GM18498 (cell line): Measurements from ENCODE around the gene CXADR.
"Not testable (repeated sequence)": the region's sequence is repeated elsewhere in the genome, so short reads cannot be mapped to it uniquely, and the experiment has no call there.

Experiments
- ATAC-seq: cut with Tn5 transposase; IDR thresholded peaks from one replicate; pipeline ENCODE4 v1.9.1; 2021; ENCODE audit warnings: mild to moderate bottlenecking, moderate library complexity; ENCODE audit not compliant: unreplicated experiment

The CXADR gene

DNA sequence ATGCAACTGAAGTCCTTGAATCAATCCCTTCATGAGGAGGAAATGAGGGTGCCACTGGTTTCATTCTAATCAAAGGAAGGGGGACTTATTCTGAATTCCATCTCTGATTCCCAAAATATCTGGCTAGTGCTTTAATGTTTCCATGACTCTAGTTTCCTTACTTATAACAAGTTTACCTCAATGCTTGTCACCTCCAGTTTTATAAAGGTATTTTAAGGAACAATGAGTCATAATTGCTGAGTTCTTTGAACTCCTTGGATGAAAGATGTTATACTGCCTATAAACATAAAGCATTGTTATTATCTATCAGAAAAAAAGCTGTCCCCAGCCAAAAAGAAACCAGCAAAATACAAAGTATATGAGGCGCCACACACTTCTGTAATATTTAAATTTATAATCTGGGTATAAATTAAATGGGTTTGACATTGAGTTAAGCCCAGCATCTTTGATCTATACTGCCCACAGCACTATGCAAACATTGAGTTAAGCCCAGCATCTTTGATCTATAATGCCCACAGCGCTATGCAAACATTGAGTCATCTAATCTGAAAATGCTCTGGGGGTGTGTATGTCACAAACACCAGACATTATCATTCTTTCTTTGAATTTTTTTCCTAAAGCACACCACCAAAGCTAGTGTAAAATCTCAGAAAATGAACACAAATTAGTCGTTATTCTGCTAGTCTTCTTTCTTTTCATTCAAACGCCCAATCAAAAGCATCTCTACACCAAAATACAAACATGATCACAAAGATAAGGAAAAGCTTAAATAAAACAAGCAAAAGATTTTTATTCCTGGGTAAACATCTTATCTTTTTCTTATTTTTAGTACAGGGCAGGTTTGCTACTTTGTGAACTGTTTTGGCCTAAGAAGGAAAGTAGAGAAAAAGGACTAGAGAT lies 11.5 kb upstream of the CXADR start:
- no peak for ATAC-seq

DNA sequence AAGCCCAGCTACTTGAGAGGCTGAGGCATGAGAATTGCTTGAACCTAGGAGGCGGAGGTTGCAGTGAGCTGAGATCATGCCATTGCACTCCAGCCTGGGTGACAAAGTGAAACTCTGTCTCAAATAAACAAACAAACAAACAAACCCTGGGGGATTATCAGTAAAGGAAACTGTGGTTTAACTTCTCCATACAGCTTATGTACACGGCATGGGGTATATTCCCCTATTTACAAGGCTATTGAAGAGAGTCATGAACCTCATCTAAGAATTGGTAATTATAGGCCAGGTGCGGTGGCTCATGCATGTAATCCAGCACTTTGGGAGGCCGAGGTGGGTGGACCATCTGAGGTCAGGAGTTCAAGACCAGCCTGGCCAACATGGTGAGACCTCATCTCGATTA lies 9.9 kb upstream of the CXADR start:
- ATAC-seq: not testable (repeated sequence)

DNA sequence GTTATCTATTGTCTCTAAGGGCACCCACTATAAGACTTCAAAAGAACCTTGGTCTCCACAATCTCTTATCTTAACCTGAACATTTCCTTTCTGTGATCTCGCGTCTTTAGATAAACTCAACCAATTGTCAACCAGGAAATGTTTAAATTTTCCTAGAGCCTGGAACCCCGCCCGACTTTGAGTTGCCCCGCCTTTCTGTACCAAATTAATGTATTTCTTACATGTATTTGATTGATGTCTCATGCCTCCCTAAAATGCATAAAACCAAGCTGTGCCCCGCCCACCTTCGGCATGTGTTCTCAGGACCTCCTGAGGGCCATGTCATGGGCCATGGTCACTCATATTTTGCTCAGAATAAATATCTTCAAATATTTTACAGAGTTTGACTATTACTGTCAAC lies 5.9 kb upstream of the CXADR start:
- no peak for ATAC-seq

DNA sequence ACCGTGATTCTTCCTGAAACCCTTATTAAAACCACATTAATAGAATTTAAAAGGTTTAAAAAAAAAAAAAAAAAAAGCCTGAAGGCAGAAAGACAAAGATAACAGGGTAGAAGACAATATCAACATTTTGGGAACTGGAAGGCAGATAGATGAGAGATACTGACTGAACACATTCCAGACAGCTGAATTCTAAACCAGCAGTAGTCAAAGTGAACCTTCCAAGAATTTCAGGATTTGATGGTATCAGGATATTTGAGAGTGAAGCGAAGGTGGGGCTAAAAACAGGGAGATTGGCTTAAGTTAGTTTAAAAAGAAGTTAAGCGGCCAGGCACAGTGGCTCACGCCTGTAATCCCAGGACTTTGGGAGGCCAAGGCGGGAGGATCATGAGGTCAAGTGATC lies 5.3 kb upstream of the CXADR start:
- no peak for ATAC-seq

DNA sequence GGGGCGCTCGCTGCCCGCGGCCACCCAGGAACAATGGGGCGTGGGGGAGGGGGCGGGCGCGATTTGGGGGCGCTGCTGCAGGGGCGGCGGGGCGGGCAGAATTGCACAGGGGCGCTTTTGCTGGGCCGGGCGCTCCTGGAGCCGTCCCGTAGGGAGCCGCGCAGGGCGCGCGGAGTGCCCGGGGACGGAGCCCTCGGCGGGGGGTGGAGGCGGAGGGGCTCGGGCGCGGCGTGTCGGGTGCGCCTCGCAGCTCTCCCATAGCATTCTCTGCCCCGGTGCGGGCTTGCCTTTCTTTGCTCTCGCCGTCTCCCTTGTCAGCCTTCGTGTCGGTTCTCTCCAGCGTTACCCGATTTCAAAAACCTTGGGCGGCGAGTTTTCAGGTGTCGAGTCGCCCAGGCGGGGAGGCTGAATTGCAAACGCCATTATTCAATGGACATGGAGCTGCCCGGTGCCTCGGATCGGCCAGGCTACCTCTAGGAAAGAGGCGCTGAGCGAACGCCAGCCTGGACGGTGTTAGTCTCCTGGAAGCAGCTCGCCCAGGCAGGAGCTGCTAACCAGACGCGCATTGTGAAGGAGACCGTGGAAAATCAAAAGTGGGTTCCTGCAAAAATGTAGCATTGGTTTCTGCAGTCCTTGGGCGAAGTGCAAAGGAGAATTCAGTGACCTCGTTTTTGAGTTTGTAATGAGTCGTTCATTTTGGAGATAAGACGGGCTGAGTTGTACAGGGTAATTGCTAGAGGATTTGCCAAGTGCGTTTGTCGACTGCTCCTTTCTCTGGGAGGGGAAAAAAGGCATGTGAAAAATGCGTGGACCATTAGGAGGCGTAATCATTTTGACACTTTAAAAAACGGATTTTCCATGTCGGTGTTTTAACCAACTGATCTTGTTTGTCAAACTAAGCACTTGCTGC lies 626 bp downstream of the CXADR start:
- peak; percentile 23 for ATAC-seq

DNA sequence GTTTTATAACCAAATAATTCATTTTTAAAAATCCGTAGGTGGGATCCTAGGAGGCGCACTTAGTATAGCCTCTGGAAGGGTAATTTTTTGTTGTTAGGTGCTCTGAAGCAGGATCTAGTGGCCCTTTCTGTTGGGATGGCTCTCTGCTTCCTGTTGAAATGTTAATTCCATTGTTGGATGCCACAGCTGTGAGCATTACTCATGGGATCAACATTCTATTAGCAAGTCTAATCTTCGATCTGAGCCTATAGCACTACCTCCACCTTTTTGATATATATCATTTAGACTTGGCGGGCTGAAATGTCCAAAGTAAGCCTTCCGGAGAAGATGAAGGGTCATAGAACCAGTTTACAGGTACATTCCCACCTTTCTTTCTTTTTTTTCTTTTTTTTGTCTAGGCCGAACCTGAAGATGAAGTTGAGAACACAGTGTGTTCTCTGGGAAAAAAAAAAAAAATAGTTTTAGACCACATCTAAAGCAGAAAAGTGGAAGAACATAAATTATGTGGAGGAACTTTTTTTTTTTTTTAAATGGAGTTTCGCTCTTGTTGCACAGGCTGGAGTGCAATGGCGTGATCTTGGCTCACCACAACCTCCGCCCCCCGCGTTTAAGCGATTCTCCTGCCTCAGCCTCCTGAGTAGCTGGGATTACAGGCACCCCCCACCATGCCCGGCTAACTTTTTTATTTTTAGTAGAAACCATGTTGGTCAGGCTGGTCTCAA lies 1.4 kb downstream of the CXADR start:
- no peak for ATAC-seq

DNA sequence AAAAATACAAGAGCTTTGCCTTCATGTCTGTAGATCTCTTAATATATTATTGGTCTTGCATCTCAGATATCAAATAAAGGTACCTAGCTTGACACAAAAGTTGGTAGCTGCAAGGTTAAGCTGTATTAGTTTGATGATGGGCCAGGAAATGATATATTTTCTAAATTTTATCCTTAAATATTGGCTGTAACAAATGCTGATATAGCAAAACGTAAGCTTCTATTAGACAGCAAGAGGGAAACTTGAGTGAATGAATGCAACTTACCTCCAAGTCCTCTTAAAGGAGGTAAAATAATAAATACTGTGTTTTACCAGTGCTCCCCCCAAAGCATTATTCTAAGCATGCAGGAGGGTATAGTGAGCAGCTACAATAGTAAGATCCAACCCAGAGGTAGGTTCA lies 4.2 kb downstream of the CXADR start:
- not testable (repeated sequence) for ATAC-seq

DNA sequence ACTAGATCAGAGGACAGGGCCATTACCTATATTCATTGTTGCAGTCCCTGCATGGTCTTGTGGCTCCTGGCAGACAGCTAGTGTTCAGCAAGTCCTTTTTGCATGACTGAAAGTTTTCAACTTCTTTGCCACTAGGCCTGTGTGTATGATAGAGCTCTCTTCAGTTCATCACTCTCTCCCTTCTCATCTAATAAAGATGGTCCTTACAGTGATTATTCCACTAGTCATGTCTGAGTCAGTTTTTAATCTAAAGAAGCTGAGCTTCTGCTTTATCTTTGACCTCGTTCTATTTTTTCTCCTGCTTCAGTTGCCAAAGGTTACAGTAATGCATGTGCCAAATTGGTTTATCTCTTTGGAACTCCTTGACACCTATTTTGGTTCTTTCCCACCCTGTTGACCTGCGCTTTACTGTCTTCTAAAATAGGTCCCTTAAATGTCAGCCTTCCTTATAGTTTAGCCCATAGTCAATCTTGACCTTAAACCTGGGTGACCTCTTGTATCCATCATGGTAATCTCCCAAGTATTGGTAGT lies 6.4 kb downstream of the CXADR start:
- ATAC-seq: no peak

DNA sequence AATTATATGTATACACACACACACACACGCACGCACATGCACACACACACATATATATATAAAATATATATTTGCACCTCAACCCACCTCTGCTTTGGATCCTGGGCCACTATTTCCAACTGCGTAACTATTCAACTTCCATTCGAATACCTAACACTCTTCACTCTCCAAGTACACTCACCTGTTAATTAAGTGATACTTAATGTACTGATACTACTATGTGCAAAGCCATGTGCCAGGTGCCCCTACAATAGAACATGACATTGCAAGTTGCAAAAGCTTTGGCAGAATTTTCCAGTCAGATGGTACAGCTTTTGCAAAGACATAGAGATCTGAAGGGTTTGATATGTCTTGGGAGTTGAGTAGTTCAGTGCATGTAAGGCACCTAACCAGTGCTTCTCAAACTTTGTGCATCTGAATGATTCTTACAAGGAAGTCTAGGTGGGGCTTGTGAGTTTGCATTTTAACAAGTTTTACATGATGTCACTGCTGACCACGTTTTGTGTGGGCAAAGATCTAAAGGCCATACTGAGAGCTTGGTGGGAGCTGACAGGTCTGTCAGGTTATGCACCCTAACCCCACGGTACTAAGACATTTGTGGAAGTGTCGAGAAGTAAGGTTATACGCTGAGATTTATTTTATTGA lies 7.2 kb downstream of the CXADR start:
- ATAC-seq: no peak

DNA sequence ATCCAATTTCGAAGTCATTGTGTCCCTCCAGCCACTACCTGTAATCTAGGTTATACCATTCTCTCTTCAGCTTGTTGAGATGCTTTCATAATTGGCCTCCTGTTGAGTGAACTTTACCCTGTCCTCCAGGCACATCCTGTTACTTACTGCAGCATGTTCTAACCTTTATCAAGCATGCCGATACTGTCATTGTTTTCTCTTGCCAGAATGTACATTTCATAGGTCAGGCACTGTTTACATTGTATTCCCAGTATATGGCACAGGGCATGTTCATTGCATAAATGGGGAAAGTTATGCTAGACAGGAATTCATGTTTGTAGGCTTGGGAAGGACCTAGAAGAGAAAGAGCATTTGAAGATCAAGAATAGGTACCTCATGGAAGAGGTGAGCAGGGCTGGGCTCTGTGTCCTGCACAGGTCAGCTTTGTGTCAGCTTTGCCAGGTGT lies 10.2 kb downstream of the CXADR start:
- no peak for ATAC-seq

DNA sequence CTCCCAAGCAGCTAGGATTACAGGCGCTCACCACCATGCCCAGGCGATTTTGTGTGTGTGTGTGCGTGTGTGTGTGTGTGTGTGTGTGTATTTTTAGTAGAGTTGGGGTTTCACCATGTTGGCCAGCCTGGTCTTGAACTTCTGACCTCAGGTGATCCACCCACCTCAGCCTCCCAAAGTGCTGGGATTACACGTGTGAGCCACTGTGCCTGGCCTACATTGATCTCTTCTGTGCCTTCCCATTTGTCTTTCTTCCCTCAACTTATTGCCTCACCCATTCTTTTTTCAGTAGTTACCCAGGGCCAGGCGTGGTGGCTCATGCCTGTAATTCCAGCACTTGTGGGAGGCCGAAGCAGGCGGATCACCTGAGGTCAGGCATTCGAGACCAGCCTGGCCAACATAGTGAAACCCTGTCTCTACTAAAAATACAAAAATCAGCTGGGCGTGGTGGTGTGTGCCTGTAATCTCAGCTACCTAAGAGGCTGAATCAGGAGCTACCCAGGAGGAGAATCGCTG lies 11.2 kb downstream of the CXADR start:
- not testable (repeated sequence) for ATAC-seq

DNA sequence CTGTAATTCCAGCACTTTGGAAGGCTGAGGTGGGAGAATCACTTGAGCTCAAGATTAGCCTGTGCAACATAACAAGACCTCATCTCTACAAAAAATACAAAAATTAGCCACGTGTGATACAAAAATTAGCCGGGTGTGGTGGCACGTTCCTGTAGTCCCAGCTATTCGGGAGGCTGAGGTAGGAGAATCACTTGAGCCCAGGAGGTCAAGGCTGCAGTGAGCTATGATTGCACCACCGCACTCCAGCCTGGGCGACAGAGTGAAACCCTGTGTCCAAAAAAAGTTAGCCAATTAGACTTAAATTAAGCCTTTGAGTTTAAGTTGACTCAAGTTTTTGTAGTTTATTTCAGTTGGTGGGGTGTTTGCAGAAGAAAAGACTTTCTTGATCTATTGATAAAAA lies 11.8 kb downstream of the CXADR start:
- ATAC-seq: no peak

DNA sequence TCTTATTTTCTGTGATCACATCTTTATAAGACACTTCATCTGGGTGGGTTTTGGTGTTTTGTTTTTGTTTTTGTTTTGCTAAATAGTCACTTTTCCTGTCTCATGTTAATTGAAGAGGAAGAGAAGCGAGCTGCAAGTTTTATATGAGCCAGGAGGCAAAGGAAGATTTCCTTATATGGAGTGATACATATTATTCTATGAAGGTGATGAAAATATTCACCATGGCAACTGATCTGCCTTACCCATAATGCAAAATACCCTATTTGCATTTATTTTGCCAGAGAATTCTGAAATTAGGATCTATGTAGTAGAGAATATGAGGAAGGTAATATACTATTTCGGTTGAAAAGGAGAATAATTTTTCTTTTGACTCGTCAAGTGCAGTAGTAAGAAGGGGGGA lies 13.9 kb downstream of the CXADR start:
- no peak for ATAC-seq

DNA sequence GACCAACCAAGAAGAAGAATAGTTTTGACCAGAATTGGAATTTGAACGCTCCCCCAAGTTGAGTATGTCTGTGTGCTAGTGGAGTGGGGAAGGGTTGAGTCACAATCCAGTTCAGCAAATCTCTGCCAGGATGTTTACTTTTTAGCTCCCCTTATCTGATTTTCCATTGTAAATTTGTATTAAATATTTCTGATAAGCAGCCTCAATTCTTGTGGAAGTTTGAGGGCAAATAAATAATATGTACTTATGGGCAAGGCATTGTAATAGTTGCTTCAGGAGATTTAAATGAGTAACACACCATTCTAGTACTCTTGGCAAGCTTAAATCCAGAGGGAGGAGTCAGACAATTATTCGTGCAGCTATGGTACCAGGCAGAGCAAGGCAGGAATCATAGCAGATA lies 14.4 kb downstream of the CXADR start:
- ATAC-seq: no peak

DNA sequence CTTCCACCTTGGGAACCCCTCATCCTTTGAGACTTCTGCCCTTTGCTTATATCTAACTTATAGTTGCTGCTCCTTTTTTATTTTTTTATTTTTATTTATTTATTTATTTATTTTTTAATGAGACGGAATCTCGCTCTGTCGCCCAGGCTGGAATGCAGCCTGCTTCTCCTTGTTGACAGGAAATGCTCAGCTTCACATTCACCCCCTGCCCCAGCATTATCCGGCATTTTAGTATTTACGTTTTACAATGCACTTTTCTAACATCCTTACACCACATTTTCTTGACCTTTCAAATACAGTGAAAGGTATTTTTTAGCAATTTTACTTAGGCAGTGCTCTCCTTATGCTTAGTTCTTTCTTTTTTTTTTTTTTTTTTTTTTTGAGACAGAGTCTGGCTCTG lies 14.9 kb downstream of the CXADR start:
- ATAC-seq: no peak

DNA sequence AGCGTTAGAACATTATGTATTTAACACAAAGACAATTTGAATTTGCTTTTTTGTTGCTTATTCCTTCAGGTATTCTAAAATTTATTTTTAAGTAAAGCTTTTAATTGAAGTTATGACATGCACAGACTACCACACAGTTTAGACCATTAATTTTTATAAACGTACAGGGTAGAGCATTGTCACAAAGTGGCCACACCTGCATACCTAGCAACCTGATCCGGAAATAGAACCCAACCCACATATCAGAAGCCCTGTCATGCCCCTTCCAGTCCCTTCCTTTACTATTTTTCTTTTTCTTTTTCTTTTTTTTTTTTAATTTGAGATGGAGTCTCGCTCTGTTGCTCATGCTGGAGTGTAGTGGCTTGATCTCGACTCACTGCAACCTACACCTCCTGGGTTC lies 16.8 kb downstream of the CXADR start:
- ATAC-seq: no peak

DNA sequence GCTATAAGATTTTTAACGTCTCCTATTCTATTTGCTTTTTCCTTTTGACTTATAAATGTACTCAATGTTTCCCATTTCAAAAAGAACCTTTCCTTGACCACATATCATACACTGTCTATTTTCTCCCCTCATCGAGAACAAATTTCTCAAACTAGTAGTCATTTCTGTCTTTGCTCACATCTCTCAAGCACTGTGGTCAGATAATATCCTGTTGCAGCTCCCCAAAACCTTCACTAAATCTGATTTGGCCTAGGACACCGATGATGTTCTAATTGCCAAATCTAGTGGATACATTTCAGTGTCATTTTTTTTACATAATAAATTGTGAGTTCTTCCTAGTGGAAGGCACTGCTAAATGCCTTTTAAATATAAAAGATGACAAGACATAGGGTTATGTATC lies 19.4 kb downstream of the CXADR start:
- no peak for ATAC-seq

DNA sequence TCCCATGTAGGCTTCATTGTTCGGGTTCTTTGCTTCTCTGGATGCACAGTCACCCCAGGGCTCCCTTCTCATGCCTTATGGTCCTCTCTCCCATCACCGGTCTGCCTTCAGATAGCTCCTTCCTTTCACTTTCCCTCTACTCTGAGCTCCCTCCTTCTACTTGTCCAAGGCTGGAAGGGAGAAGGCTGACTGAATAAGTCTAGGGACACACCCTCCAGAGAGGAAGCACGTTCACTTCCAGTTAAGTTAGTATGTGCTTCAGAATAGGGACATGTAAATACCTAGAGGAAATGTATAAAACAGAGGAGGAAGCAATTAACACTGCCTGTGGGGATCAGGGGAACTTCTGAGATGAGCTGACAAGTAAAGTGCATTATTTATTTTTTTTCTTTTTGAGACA lies 23.5 kb downstream of the CXADR start:
- no peak for ATAC-seq

DNA sequence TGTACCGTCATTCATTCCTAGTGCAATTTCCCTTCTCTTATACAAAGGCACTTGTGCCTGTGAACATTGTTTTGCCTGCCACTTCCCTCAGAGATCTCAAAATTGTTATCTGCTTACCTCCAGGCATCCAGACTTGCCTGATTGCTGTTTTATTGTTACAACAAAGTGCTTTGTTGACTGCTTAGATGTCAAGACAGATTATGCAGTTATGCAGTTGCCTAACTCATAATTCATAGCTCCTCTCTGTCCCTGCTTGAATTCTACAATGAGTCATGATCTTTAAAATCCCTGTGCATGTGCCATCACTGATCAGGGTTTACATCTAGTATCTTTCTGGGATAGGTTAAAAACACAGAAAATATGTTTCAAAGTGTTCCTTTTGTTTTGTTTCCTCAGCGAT lies 24.5 kb downstream of the CXADR start:
- no peak for ATAC-seq

DNA sequence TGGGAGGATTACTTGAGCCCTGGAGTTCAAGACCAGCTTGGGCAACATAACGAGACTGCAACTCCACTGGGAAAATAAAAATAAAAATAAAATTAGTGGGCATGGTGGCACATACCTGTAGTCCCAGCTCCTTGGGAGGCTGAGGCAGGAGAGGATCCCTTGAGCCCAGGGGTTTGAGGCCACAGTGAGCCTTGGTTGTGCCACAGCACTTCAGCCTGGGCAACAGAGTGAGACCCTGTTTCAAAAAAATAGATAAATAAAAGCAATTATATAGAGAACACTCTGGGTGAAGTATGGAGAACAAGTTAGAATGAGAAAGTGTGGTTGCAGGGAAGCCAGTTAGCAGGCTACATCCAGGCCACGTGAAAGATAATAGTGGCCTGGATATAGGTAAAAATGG lies 25.7 kb downstream of the CXADR start:
- no peak for ATAC-seq
